22Rv1 (cell line): ENCODE results near the gene TPI1.
"Not testable (repeated sequence)": the region's sequence is repeated elsewhere in the genome, so short reads cannot be mapped to it uniquely, and the experiment has no call there.

ENCODE experiments used
- H3K27ac ChIP-seq: fragments of 450-650 bp; 2 replicates; pipeline ENCODE4 v1.5.1; 2017
- CTCF ChIP-seq: fragments of 450-650 bp; IDR thresholded peaks from 2 replicates; pipeline ENCODE4 v1.5.1; 2017; ENCODE audit warnings: mild to moderate bottlenecking
- ZFX ChIP-seq: fragments of 450-650 bp; IDR thresholded peaks from 2 replicates; pipeline ENCODE4 v1.6.1; 2017; ENCODE audit warnings: antibody characterized with exemption, borderline replicate concordance

TPI1 gene

GRCh38 chr12:6888360-6888759 is 21.0 kb downstream of the TPI1 start:
- H3K27ac ChIP-seq, result peak overlapping the region; percentile 94

GRCh38 chr12:6888794-6889193 is 21.5 kb downstream of the TPI1 start:
- H3K27ac ChIP-seq, result peak overlapping the region; percentile 94

More at GRCh38 chr12:6888360-6888759, 21.0 kb downstream of the TPI1 start:
- TF ChIP-seq ZFX (no peak), CTCF (no peak)

GRCh38 chr12:6889775-6890573 is 22.6 kb downstream of the TPI1 start:
- H3K27ac ChIP-seq, result peak overlapping the region; percentile 94

GRCh38 chr12:6890789-6891645 is 23.7 kb downstream of the TPI1 start:
- TF ChIP-seq CTCF, result peak; percentile 100
- TF ChIP-seq ZFX, result no peak
- peak overlapping the region; percentile 94 for H3K27ac ChIP-seq

- TF ChIP-seq CTCF (no peak), ZFX (no peak)
- peak overlapping the region; percentile 94 for H3K27ac ChIP-seq
Measured at GRCh38 chr12:6891646-6892001, 24.3 kb downstream of the TPI1 start.

GRCh38 chr12:6892683-6893082 is 25.4 kb downstream of the TPI1 start:
- not testable (repeated sequence) for H3K27ac ChIP-seq

GRCh38 chr12:6894321-6894720 is 27.0 kb downstream of the TPI1 start:
- H3K27ac ChIP-seq, result no peak overlapping the region
- no peak for TF ChIP-seq CTCF

GRCh38 chr12:6896846-6897435 is 29.6 kb downstream of the TPI1 start:
- TF ChIP-seq CTCF (no peak), ZFX (no peak)
- H3K27ac ChIP-seq, result no peak overlapping the region
